Stomach (tissue), 19 donors: ENCODE results near the gene SMARCB1. TPM values are rescaled to one million over a fixed set of nuclear protein-coding genes. Genes with fewer than 3 reads are reported as not detected.

Source experiments
- DNase-seq, 2 donors: peaks; one replicate each; pipeline versions ENCODE4 v3.0.0 to v3.0.0-alpha.2; 2013 to 2019
- H3K27ac ChIP-seq, 5 donors: fragments of 200-600 bp in 4 of 5; sonication (generic) in 4 of 5; one replicate each; pipeline ENCODE4 v1.5.1; 2013 to 2019; ENCODE audit warnings: mild to moderate bottlenecking in 1 of 5, moderate library complexity in 1 of 5
- H3K27me3 ChIP-seq, 3 donors: fragments of 200-600 bp; sonication (generic); one replicate each; pipeline ENCODE4 v1.5.1; 2017 to 2019; ENCODE audit warnings: mixed run types in 1 of 3
- H3K36me3 ChIP-seq, 4 donors: fragments of 200-600 bp; sonication (generic); 1 replicate in 3 of 4; 2 replicates in 1 of 4; pipeline ENCODE4 v1.5.1; 2016 to 2019
- H3K4me1 ChIP-seq, 4 donors: fragments of 200-600 bp; sonication (generic); one replicate each; pipeline ENCODE4 v1.5.1; 2016 to 2019
- H3K4me3 ChIP-seq, 4 donors: fragments of 200-600 bp; sonication (generic) in 3 of 4; one replicate each; pipeline ENCODE4 v1.5.1; 2016 to 2019; ENCODE audit warnings: mild to moderate bottlenecking in 1 of 4
- H3K9me3 ChIP-seq, 4 donors: fragments of 200-600 bp; sonication (generic); one replicate each; pipeline ENCODE4 v1.5.1; 2016 to 2019
- CTCF ChIP-seq, 7 experiments: fragments of 450-650 bp in 4 of 7; fragments of 200-600 bp in 3 of 7; sonication (generic) in 3 of 7; IDR thresholded peaks; one replicate each; pipeline ENCODE4 v1.5.1; 2016 to 2019; ENCODE audit warnings: antibody characterized with exemption in 7 of 7, control low read depth in 2 of 7, mild to moderate bottlenecking in 1 of 7
- EP300 ChIP-seq: sonication (generic); formaldehyde crosslinking; IDR thresholded peaks from one replicate; pipeline ENCODE4 v1.6.1; 2017; ENCODE audit warnings: antibody characterized with exemption
- POLR2A ChIP-seq, 4 donors: fragments of 450-650 bp; IDR thresholded peaks; one replicate each; pipeline ENCODE4 v1.6.1; 2016; ENCODE audit warnings: antibody characterized with exemption in 4 of 4, control low read depth in 2 of 4, mild to moderate bottlenecking in 1 of 4, moderate library complexity in 1 of 4
- POLR2AphosphoS5 ChIP-seq, 3 donors: sonication (generic); formaldehyde crosslinking; IDR thresholded peaks; one replicate each; pipeline ENCODE4 v1.6.1; 2016; ENCODE audit warnings: antibody characterized with exemption in 3 of 3
- WGBS, 5 donors: extraction: QIAGEN DNeasy Blood & Tissue Kit in 3 of 5; methylation state at CpG; one replicate each; pipeline versions ENCODE4 v1.1.5 to v1.1.7; 2013 to 2018; 5-methylcytosine and 5-hydroxymethylcytosine counted together
- intact Hi-C: fragments of 100-400 bp; cut with DNase I; formaldehyde crosslinking; loops from one replicate; pipeline ENCODE4 v1.15.1; 2023; ENCODE audit warnings: low total_unique reads
- long read RNA-seq, 10 donors: transcript quantifications; one replicate each; lab custom pipeline, GENCODE V29; 2026
- polyA plus RNA-seq, 3 donors: library from polyadenylated mRNA; stranded (reverse); fragments of 200-250 nt; gene quantifications; one replicate each; pipeline ENCODE4 v1.2.3, GENCODE V29; 2013
- total RNA-seq, 5 donors: library from RNA; depleted of rRNA; stranded (reverse); fragments of >200 nt; gene quantifications; one replicate each; pipeline versions ENCODE4 v1.1.0 to v1.2.3, GENCODE V29; 2014 to 2016
- donor health status: healthy with polysubstance abuse.
- donor health status: Bipolar disorder and iron deficiency.
- donor health status: healthy.

The SMARCB1 gene
- total RNA-seq, result 10 to 100 TPM; 13.4 to 74.6 (median 48.2) TPM
- polyA plus RNA-seq, result 10 to 100 TPM; 34.0 to 44.4 (median 37.2) TPM
- long read RNA-seq, donor 1, full-length matches to known transcripts, result 24 of 29 reads
- long read RNA-seq, donor 1, partial matches to known transcripts, result 5 of 29 reads
- long read RNA-seq, donor 1, other reads (novel, unspliced or antisense), result 0 of 29 reads
- long read RNA-seq, donor 2, full-length matches to known transcripts, result 37 of 37 reads
- long read RNA-seq, donor 2, partial matches to known transcripts, result 0 of 37 reads
- long read RNA-seq, donor 2, other reads (novel, unspliced or antisense), result 0 of 37 reads
- long read RNA-seq, donor 3, full-length matches to known transcripts, result 23 of 28 reads
- long read RNA-seq, donor 3, partial matches to known transcripts, result 5 of 28 reads
- long read RNA-seq, donor 3, other reads (novel, unspliced or antisense), result 0 of 28 reads
- long read RNA-seq, donor 4, partial matches to known transcripts, result 0 of 5 reads
- long read RNA-seq, donor 4, other reads (novel, unspliced or antisense), result 0 of 5 reads
- long read RNA-seq, donor 5, full-length matches to known transcripts, result 36 of 44 reads
- long read RNA-seq, donor 5, partial matches to known transcripts, result 8 of 44 reads
- long read RNA-seq, donor 5, other reads (novel, unspliced or antisense), result 0 of 44 reads
- long read RNA-seq, donor 6, full-length matches to known transcripts, result 66 of 66 reads
- long read RNA-seq, donor 6, partial matches to known transcripts, result 0 of 66 reads
- long read RNA-seq, donor 6, other reads (novel, unspliced or antisense), result 0 of 66 reads
- long read RNA-seq, donor 7, full-length matches to known transcripts, result 53 of 61 reads
- long read RNA-seq, donor 7, partial matches to known transcripts, result 8 of 61 reads
- long read RNA-seq, donor 7, other reads (novel, unspliced or antisense), result 0 of 61 reads
- long read RNA-seq, donor 8, full-length matches to known transcripts, result 27 of 38 reads
- long read RNA-seq, donor 8, partial matches to known transcripts, result 11 of 38 reads
- long read RNA-seq, donor 8, other reads (novel, unspliced or antisense), result 0 of 38 reads
- long read RNA-seq, donor 9, full-length matches to known transcripts, result 32 of 38 reads
- long read RNA-seq, donor 9, partial matches to known transcripts, result 6 of 38 reads
- long read RNA-seq, donor 9, other reads (novel, unspliced or antisense), result 0 of 38 reads
- long read RNA-seq, donor 10, full-length matches to known transcripts, result 15 of 15 reads
- long read RNA-seq, donor 10, partial matches to known transcripts, result 0 of 15 reads
- long read RNA-seq, donor 10, other reads (novel, unspliced or antisense), result 0 of 15 reads

- Histone ChIP-seq H3K36me3 (peaks cover 6 to 8% (median 7%) of the 10 kb centered on the region in 4 donors), H3K4me3 (peak within 1 kb of the TSS; percentile 61 to 96 (median 86)), H3K4me1 (peaks cover 32 to 69% (median 63%) of the 10 kb centered on the region in 4 donors), H3K27ac (peak within 1 kb of the TSS; percentile 98 to 100 (median 100)), H3K9me3 (no peaks in the 10 kb centered on the region), H3K27me3 (no peaks in the 10 kb centered on the region)
- intact Hi-C loops, result no loop called here
- WGBS, 5 donors, result 0 to 1% (median 0%) methylated on average over 9 to 97 of the region's 97 CpGs
- peak; percentile 40 to 84 (median 75) for TF ChIP-seq POLR2AphosphoS5 (IDR thresholded peaks at IDR 0.05)
- no peak for TF ChIP-seq CTCF (IDR thresholded peaks at IDR 0.05)
- peak in 1 of 4 donors; percentile 30 for TF ChIP-seq POLR2A (IDR thresholded peaks at IDR 0.05)
- DNase-seq, result peak; percentile 94 to 97
These were observed at the start of gene SMARCB1 for GRCh38 chr22:23786752-23787599. SMARCB1 (plus strand) TSS chr22:23786966; CDS start chr22:23787170, 204 bp downstream.

- Histone ChIP-seq H3K4me1 (peaks cover 0 to 9% (median 0%) of the 10 kb centered on the region in 4 donors), H3K9me3 (no peaks in the 10 kb centered on the region), H3K4me3 (no peak overlapping the region), H3K27me3 (no peaks in the 10 kb centered on the region), H3K36me3 (peaks cover 0 to 18% (median 16%) of the 10 kb centered on the region in 4 donors), H3K27ac (no peak overlapping the region)
- no peak for DNase-seq
- intact Hi-C loops, result no loop called here
- TF ChIP-seq POLR2A (IDR thresholded peaks at IDR 0.05) (no peak), POLR2AphosphoS5 (IDR thresholded peaks at IDR 0.05) (no peak), CTCF (IDR thresholded peaks at IDR 0.05) (no peak), EP300 (no peak)
These were observed 49.1 kb upstream of the SMARCB1 start for GRCh38 chr22:23737696-23738095.

- 74 to 93% (median 82%) methylated on average over 5 to 7 of the region's 7 CpGs for WGBS, 5 donors
- Histone ChIP-seq H3K27me3 (no peaks in the 10 kb centered on the region), H3K4me1 (peaks cover 0 to 17% (median 2%) of the 10 kb centered on the region in 4 donors), H3K36me3 (peaks cover 13 to 49% (median 44%) of the 10 kb centered on the region in 4 donors), H3K4me3 (no peak overlapping the region), H3K27ac (peak overlapping the region in 1 of 5 donors; percentile 17), H3K9me3 (no peaks in the 10 kb centered on the region)
- intact Hi-C loops, result no loop called here
- no peak for TF ChIP-seq POLR2AphosphoS5 (IDR thresholded peaks at IDR 0.05)
- TF ChIP-seq CTCF (IDR thresholded peaks at IDR 0.05), result no peak
- no peak for TF ChIP-seq EP300
- no peak for DNase-seq
These were observed 44.1 kb upstream of the SMARCB1 start for GRCh38 chr22:23742505-23743264.
